Endothelial cell of umbilical vein (primary cell): Measurements from ENCODE around the gene RAD18. TPM values are rescaled to one million over a fixed set of nuclear protein-coding genes. Genes with fewer than 3 reads are reported as not detected.

ENCODE experiments used
- BruUV-seq: library from RNA; stranded (reverse); fragments of 400-500 nt; replicated peaks from 2 replicates; lab custom pipeline; 2021; lab: Mats Ljungman, UMichigan
- CTCF ChIA-PET: fragments of 300-600, 350-600 bp; sonication (Branson Sonifier 250); formaldehyde crosslinking; loops from one replicate; lab custom pipeline; 2021; ENCODE audit warnings: antibody characterized with exemption, inconsistent platforms; lab: Charles Lee
- POLR2A ChIA-PET: fragments of 300-600, 350-600 bp; sonication (Branson Sonifier 250); formaldehyde crosslinking; loops from one replicate; lab custom pipeline; 2021; ENCODE audit warnings: antibody characterized with exemption, inconsistent platforms; lab: Charles Lee
- DNase-seq: peaks from one replicate; pipeline ENCODE4 v3.0.0-alpha.2; 2011; ENCODE audit warnings: low read depth, low spot score
- FAIRE-seq: peaks from 2 replicates; lab custom pipeline; 2011; peaks lifted over from hg19 to GRCh38; lab: Jason Lieb, UNC
- H2AFZ ChIP-seq: 2 replicates; pipeline ENCODE4 v1.6.0; 2012; ENCODE audit warnings: low read depth, low read length, control low read depth, inconsistent platforms
- H3K27ac ChIP-seq: 2 replicates; pipeline ENCODE4 v1.5.1; 2011; ENCODE audit warnings: low read depth, mild to moderate bottlenecking, control low read depth, low read length, moderate library complexity; ENCODE audit not compliant: insufficient read depth
- H3K27me3 ChIP-seq, 2 experiments: 2 replicates each; pipeline versions ENCODE4 v1.6.0 to v1.6.1; 2011; ENCODE audit warnings: low read length in 2 of 2, mixed read lengths in 1 of 2; ENCODE audit not compliant: control insufficient read depth in 2 of 2, insufficient read depth in 2 of 2
- H3K36me3 ChIP-seq, 2 experiments: 2 replicates in 1 of 2; 3 replicates in 1 of 2; pipeline ENCODE4 v1.5.1; 2011; ENCODE audit warnings: low read length in 2 of 2, mild to moderate bottlenecking in 1 of 2, moderate library complexity in 1 of 2; ENCODE audit not compliant: control insufficient read depth in 2 of 2, insufficient read depth in 2 of 2; ENCODE audit errors: extremely low read depth in 1 of 2
- H3K4me1 ChIP-seq: 3 replicates; pipeline ENCODE4 v1.5.1; 2011; ENCODE audit warnings: mild to moderate bottlenecking, low read length; ENCODE audit not compliant: control insufficient read depth, insufficient read depth; ENCODE audit errors: extremely low read depth
- H3K4me2 ChIP-seq: 2 replicates; pipeline ENCODE4 v1.6.1; 2011; ENCODE audit warnings: low read length, control low read depth, mixed read lengths; ENCODE audit not compliant: insufficient read depth
- H3K4me3 ChIP-seq, 3 experiments: fragments of 200-600 bp in 1 of 3; sonication (generic), shearing (Covaris generic) in 1 of 3; replicated peaks in 1 of 3; 2 replicates each; pipeline ENCODE4 v1.5.1; 2011 to 2016; ENCODE audit warnings: control low read depth in 3 of 3, low read length in 3 of 3, mild to moderate bottlenecking in 2 of 3, inconsistent platforms in 1 of 3, low read depth in 1 of 3, moderate library complexity in 1 of 3; ENCODE audit not compliant: insufficient read depth in 1 of 3
- H3K79me2 ChIP-seq: 2 replicates; pipeline ENCODE4 v1.6.0; 2012; ENCODE audit warnings: low read length, inconsistent platforms; ENCODE audit not compliant: control insufficient read depth, insufficient read depth
- H3K9ac ChIP-seq: replicated peaks from 2 replicates; pipeline ENCODE3; 2011; ENCODE audit warnings: low read length, control low read depth; ENCODE audit not compliant: insufficient read depth; ENCODE audit errors: extremely low read depth
- H3K9me1 ChIP-seq: replicated peaks from 3 replicates; pipeline ENCODE4 v1.6.0; 2011; ENCODE audit warnings: mild to moderate bottlenecking, low read length; ENCODE audit not compliant: control insufficient read depth, insufficient read depth; ENCODE audit errors: extremely low read depth
- H3K9me3 ChIP-seq: replicated peaks from 2 replicates; pipeline ENCODE4 v1.5.1; 2012; ENCODE audit warnings: low read length, inconsistent platforms; ENCODE audit not compliant: control insufficient read depth, insufficient read depth
- H4K20me1 ChIP-seq: replicated peaks from 2 replicates; pipeline ENCODE3; 2011; ENCODE audit warnings: mild to moderate bottlenecking, low read length; ENCODE audit not compliant: control insufficient read depth, insufficient read depth; ENCODE audit errors: extremely low read depth
- CTCF ChIP-seq, 2 donors: IDR thresholded peaks; 1 replicate in 1 of 2; 2 replicates in 1 of 2; pipeline ENCODE4 v1.5.1; 2011; ENCODE audit warnings: low read length in 2 of 2, mild to moderate bottlenecking in 2 of 2, moderate library complexity in 2 of 2, control low read depth in 1 of 2, inconsistent platforms in 1 of 2, low read depth in 1 of 2; ENCODE audit not compliant: insufficient read depth in 1 of 2; ENCODE audit errors: extremely low read depth in 1 of 2
- EZH2 ChIP-seq: IDR thresholded peaks from 2 replicates; pipeline ENCODE4 v1.6.1; 2012; ENCODE audit warnings: borderline replicate concordance, low read depth, mild to moderate bottlenecking, moderate library complexity, low read length, inconsistent platforms; ENCODE audit not compliant: severe bottlenecking
- FOS ChIP-seq: IDR thresholded peaks from 2 replicates; pipeline ENCODE4 v1.6.1; 2011; ENCODE audit warnings: mild to moderate bottlenecking, low read length, moderate library complexity, borderline replicate concordance; ENCODE audit not compliant: insufficient read depth
- GATA2 ChIP-seq: IDR thresholded peaks from 2 replicates; pipeline ENCODE4 v1.7.0; 2011; ENCODE audit warnings: low read depth, mild to moderate bottlenecking, moderate library complexity, mixed read lengths, low read length; ENCODE audit not compliant: insufficient read length, insufficient read depth
- JUN ChIP-seq: IDR thresholded peaks from 2 replicates; pipeline ENCODE4 v1.6.1; 2011; ENCODE audit warnings: borderline replicate concordance, low read depth; ENCODE audit not compliant: insufficient read length, insufficient read depth
- MAX ChIP-seq: IDR thresholded peaks from 2 replicates; pipeline ENCODE4 v1.6.1; 2011; ENCODE audit not compliant: insufficient read depth, insufficient read length
- MYC ChIP-seq: IDR thresholded peaks from one replicate; pipeline ENCODE4 v1.6.1; 2011; ENCODE audit warnings: mild to moderate bottlenecking, low read depth, low read length
- POLR2A ChIP-seq: IDR thresholded peaks from 2 replicates; pipeline ENCODE4 v1.6.1; 2012; ENCODE audit warnings: low read depth, mild to moderate bottlenecking, control low read depth, low read length
- POLR2AphosphoS5 ChIP-seq: IDR thresholded peaks from 2 replicates; pipeline ENCODE4 v1.6.1; 2012; ENCODE audit warnings: low read depth, mild to moderate bottlenecking, control low read depth, low read length, moderate library complexity; ENCODE audit not compliant: insufficient read depth
- dilution Hi-C: fragments of 300-500 bp; cut with MboI; formaldehyde crosslinking; loops from one replicate; pipeline ENCODE4 v1.15.0; 2019; ENCODE audit warnings: low sequenced_read_pairs; ENCODE audit not compliant: extremely low pct_ligation_motif_present
- intact Hi-C: fragments of 100-400 bp; cut with micrococcal nuclease; formaldehyde crosslinking; loops from one replicate; pipeline ENCODE4 v1.10.0; 2022
- polyA plus RNA-seq, 4 experiments: library from polyadenylated mRNA; depleted of rRNA in 3 of 4; stranded (reverse) in 3 of 4; unstranded in 1 of 4; fragments of >200 nt; gene quantifications; 2 replicates each; pipeline versions ENCODE4 v1.2.1 to v1.2.3, GENCODE V29; 2011 to 2012; ENCODE audit warnings: missing spikeins in 1 of 4
- total RNA-seq: library from RNA; stranded (reverse); gene quantifications from 2 replicates; pipeline ENCODE4 v1.2.3, GENCODE V29; 2021

The RAD18 gene
- total and polyA plus RNA-seq, 2 donors (not counting 3 experiments of a cell fraction or from before 2014, with no cell fraction given), result 7.9 to 23.8 TPM

GRCh38 chr3:8996216-8996615, 32.9 kb upstream of the RAD18 start:
- no peaks in the 10 kb centered on the region for H3K9me1 ChIP-seq
- POLR2A ChIA-PET, result no interaction called here
- H3K27me3 ChIP-seq, result peaks cover 0 to 2% of the 10 kb centered on the region in 2 experiments
- H2AFZ ChIP-seq, result no peak overlapping the region
- DNase-seq, result no peak
- H3K36me3 ChIP-seq, result no peaks in the 10 kb centered on the region
- no peak overlapping the region for H3K4me3 ChIP-seq
- dilution Hi-C loops (no loop called here), intact Hi-C loops (no loop called here)
- CTCF ChIA-PET, result interaction anchor here (1.0 to 4.0 kb wide), 3 partner anchors 9 to 306 kb away, joined by 3 to 28 read pairs (median 5); no protein-coding TSS in a partner anchor
- H3K79me2 ChIP-seq, result no peaks in the 10 kb centered on the region
- H4K20me1 ChIP-seq, result no peaks in the 10 kb centered on the region
- H3K27ac ChIP-seq, result no peak overlapping the region
- H3K9me3 ChIP-seq, result no peaks in the 10 kb centered on the region
- H3K4me1 ChIP-seq, result no peaks in the 10 kb centered on the region
- no peak for FAIRE-seq
- no peak for TF ChIP-seq GATA2
- no peak for TF ChIP-seq FOS
- no peak for TF ChIP-seq CTCF (IDR thresholded peaks at IDR 0.05; ENCODE audit: extremely low read depth in 1 of 2, insufficient read depth in 1 of 2, low read depth in 1 of 2, low read length in 2 of 2)
- H3K4me2 ChIP-seq, result no peak overlapping the region
- no TSS peak for BruUV-seq
- no peak overlapping the region for H3K9ac ChIP-seq

- FAIRE-seq, result no peak
- POLR2A ChIA-PET, result no interaction called here
- intact Hi-C loops, result no loop called here
These were observed 31.0 kb upstream of the RAD18 start for GRCh38 chr3:8994226-8994625.

More at GRCh38 chr3:8994226-8994625, 31.0 kb upstream of the RAD18 start:
- Histone ChIP-seq H3K4me1 (no peaks in the 10 kb centered on the region), H3K79me2 (no peaks in the 10 kb centered on the region), H3K9me3 (no peaks in the 10 kb centered on the region), H3K27ac (no peak overlapping the region), H4K20me1 (no peaks in the 10 kb centered on the region), H3K4me3 (no peak overlapping the region), H3K4me2 (no peak overlapping the region), H2AFZ (no peak overlapping the region), H3K27me3 (no peaks in the 10 kb centered on the region), H3K36me3 (no peaks in the 10 kb centered on the region), H3K9me1 (no peaks in the 10 kb centered on the region), H3K9ac (no peak overlapping the region)
- dilution Hi-C loops, result no loop called here
- CTCF ChIA-PET, result interaction anchor here (0.8 to 1.5 kb wide), 3 partner anchors 18 to 308 kb away, joined by 3 to 4 read pairs (median 3); no protein-coding TSS in a partner anchor
- no peak for TF ChIP-seq FOS
- no peak for TF ChIP-seq EZH2
- no peak for TF ChIP-seq JUN
- no peak for TF ChIP-seq CTCF (IDR thresholded peaks at IDR 0.05; ENCODE audit: extremely low read depth in 1 of 2, insufficient read depth in 1 of 2, low read depth in 1 of 2, low read length in 2 of 2)
- TF ChIP-seq POLR2A, result no peak
- no peak for TF ChIP-seq MAX
- TF ChIP-seq MYC, result no peak
- TF ChIP-seq POLR2AphosphoS5, result no peak
- TF ChIP-seq GATA2, result no peak
- no TSS peak for BruUV-seq
- no peak for DNase-seq
